Measurements from ENCODE around the gene VDAC1. TPM values are rescaled to one million over a fixed set of nuclear protein-coding genes. Genes with fewer than 3 reads are reported as not detected.
A peak's percentile ranks its signal among the peaks of the same experiment; 100 is the strongest.

Gene VDAC1
- total RNA-seq, 1 donor from 2014 or later = 515 TPM

DNA sequence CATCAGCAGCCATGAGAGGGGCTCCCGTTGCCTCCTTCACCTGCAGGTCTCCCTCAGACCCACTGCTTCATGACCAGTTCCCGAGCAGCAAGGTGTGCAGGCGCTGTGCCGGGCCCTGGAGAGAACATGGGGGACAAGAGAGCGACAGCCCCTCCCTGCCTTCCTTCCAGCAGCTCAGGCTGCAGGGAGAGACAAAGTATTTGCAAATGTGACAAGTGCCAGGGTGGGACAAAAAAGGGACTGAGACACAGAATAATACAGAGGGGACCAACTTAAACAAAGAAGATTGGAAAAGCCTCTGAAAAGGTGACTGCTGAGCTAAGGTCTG, 22.5 kb upstream of the VDAC1 start:
- no peak for ATAC-seq
- intact Hi-C loops (cut with micrococcal nuclease) = no loop called here
- no peak for DNase-seq

DNA sequence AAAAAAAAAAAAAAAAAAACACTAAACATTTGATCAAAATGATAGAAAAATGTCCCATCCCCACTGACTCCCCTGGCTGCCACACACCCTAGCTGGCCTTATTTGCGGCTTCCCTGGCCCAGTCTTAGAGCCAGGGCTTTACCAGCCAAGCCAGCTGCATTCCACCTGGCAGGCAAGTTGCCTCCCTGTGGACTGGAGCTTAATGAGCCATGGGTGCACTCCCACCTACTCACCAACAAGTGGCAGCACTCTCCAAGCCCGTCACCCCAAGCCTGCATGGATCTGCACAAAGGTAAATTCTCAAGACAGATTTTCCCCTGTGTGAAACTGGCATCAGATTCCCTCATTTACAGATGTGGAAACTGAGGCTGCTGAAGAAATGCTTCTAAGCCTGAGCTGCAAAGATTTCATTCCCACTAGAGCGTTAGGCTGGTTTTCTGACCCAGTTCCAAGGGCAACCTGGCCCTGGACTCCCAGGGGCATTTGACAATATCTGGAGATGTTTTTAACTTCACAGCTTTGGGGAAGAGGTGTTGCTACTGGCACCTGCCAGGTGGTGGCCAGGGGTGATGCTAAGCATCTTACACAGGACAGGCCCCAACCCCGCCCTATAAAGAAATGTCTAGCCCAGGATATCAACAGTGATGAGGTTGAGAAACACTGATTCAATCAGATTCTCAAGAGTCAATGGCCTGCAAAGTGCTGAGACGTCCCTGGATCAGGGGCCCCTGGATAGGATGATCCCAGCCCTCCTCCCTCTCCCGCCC, 21.9 kb upstream of the VDAC1 start:
- peak; percentile 52 for DNase-seq
- peak; percentile 63 for ATAC-seq
- intact Hi-C loops (cut with micrococcal nuclease) = no loop called here

DNA sequence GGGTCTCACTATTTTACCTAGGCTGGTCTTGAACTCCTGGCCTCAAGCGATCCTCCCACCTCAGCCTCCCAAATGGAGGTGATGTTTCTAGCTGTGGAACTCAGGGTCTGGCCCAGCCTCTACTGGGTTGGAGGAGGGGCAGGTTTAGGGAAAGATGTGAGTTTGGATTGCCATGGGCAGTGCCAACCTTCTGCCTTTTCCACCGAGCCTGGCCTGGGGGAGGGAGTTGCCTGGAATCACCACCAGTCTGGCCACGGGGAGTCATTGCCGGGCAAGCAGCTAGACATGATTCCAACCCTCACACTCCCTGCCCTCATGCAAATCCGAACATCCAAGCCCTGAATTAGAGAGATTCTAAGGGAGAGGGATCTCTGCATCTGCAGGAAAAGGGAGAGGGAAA, 21.0 kb upstream of the VDAC1 start:
- no peak for ATAC-seq
- no peak for DNase-seq
- intact Hi-C loops (cut with micrococcal nuclease) = no loop called here

DNA sequence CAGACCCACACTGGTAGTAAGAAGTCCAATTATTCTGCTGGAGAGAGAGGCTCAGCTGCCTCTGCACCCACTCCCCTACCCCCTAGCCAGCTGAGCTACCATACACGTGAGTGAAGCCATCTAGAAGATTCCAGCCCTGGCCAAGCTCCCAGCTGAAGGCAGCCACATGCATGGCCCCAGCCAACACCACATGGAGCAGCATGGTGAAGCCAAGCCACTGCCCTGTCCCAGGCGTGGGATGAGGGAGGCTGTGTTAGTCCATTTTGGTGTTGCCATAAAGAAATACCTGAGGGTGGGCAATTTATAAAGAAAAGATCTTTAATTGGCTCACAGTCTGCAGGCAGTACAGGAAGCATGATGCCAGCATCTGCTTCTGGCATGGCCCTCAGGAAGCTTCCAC, 20.0 kb upstream of the VDAC1 start:
- DNase-seq = no peak
- ATAC-seq = no peak
- intact Hi-C loops (cut with micrococcal nuclease) = no loop called here

DNA sequence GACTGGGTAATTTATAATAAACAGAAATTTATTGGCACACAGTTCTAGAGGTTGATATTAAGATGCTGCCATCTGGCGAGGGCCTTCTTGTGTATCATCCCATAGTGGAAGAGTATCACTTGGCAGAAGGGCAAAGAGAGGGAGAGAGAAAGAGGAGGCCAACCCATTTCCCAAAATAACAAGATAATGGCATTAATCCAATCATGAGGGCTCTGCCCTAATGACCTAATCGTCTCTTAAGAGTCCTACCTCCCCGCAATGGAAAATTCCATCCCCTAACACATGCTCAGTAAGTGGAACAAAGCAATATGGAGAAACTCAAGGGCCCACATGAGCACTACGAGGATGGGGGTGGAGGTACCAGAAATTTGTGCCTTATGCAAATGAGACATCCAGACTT, 17.6 kb upstream of the VDAC1 start:
- ATAC-seq (peak; percentile 81), DNase-seq (no peak)
- intact Hi-C loops (cut with micrococcal nuclease) = no loop called here

DNA sequence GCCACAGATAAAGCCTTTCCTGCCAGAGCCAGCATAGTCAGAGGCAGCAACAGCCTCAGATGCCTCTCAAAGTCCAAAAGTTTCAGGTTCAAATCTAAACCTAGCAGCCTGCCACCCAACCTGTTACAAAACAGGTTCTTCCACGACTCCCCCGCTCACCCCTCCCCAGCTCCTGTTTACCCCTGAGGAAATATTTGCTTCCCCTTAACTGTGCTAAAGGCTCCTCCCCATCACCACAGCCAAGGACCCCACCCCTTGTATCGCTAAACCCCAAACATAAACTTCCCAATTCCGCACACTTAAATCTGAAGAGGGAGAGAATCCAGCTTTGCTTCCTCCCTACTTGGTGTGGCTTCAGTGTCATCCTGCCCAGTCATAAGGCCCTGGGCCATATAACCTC, 15.4 kb upstream of the VDAC1 start:
- intact Hi-C loops (cut with micrococcal nuclease) = no loop called here
- no peak for DNase-seq
- no peak for ATAC-seq

DNA sequence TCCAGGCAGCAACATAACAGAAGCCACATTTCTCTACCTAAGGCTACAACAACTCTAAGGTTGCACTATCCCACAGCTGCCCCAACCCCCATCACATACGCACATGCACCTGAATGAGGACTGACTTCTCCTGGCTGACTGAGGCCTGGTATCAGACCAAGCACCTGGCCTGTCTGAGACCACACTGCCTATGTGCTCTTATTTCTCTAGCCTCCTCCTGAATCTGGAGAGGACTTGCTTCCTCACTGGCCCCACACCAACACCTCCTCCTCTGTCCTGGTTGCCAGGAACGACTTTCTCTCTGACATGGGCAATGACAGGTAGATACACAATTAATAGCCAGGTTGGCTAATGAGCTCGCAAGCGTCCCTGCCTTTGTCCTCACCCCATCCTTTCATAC, 14.9 kb upstream of the VDAC1 start:
- intact Hi-C loops (cut with micrococcal nuclease) = no loop called here
- ATAC-seq (no peak), DNase-seq (no peak)

DNA sequence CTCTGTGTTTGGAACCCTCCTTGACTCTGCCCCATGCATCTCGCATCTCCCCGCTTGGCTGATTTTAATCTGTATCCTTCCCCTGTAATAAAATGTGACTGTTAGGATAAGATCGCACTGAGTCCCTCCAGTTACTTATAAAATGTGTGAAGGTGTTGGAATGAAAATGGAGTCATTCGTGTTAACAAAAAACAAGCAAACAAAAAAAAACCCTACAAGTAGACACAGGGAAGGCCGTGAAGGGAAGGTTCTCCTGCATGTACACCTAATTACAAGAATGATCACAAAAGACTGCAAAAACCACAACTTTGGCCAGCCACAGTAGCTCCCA, 14.2 kb upstream of the VDAC1 start:
- DNase-seq (no peak), ATAC-seq (no peak)
- intact Hi-C loops (cut with micrococcal nuclease) = no loop called here

DNA sequence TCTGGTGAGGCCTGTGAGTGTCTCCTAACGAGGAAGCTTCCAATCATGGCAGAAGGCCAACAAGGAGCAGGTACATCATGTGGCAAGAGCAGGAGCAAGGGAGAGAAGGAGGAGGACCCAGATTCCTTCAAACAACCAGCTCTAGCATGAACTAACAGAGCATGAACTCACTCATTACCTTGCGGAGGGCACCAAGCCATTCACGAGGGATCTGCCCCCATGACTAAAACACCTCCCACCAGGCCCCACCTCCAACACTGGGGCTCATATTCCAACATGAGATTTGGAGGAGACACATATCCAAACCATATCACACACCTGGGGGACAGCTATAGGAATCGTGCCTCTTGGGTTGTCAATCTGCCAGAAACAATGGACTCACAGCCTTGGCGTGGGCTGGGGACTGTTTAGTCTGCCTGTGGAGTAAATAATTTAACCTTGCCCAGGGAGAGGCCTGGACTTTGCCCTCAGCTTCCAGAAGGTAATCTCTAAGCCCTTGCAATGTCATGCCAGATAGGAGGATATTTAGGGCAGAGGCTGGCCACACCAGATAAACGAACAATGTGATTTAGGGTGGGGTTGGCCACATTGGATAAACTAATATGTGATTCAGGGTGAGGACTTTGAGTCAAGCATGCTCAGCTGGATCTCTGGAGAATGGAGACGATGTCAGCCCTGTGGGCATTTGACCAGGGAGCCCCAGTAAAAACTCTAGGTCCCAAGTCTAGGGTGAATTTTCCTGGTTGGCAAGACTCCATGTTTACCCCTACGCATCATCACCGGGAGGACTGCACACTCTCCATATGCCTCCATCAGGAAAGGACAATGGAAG, 13.6 kb upstream of the VDAC1 start:
- intact Hi-C loops (cut with micrococcal nuclease) = no loop called here
- peak; percentile 58 for ATAC-seq
- DNase-seq = no peak

DNA sequence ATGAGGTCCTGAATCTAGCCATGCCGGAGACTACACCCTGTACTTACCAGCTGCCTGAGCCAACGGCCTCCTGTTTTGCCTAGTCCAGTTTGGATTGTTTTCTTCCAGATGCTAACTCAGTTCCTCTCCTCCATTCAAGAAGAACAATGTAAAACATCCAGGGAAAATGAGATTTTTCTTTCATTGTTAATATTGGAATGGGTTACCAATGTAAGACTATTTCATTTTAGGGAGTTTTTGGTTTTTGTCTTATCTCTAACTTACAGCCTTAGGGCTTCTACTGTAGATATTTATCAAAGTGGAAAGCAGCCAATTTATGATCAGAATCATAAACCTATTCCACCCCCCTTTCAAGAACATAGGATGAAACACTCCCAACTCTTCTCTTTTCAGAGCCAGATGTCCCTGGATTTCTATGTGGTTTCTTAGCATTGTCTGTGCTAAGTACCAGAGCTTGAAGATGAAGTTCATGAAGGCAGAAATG, 3.5 kb upstream of the VDAC1 start:
- intact Hi-C loops (cut with micrococcal nuclease) = no loop called here
- DNase-seq (no peak), ATAC-seq (no peak)

DNA sequence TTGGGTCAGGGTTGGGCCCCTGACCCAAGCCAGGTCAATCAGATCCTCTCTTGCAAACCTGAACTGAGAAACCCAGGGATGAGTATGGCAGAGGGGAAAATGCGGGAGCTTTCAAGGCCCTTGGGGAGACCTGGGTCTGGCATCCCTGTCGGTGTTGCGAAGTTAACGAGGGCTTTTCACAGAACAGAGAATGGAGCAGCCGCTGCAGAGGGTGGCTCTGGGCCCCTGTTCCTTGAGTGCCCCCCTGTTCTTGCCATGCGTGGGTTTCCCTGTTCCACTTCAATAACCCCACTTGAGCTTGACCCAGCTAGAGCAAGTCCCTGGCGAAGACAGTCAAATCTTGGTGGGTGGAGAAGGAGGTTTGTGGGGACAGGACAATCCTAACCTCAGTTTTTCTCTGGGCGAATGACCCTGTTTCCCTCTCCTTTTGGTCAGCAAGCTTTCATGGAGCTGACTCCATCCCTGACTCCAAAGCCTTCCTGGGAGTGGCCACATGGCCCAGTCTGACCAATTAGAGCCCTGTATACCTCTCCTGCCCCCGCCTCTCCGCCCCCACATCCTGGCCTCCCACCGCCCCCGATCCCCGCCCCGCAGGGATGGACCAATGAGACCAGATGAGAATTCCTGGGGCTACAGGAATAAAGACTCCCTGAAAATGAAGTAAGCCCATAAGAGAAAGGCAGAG, 2.9 kb upstream of the VDAC1 start:
- DNase-seq = no peak
- intact Hi-C loops (cut with micrococcal nuclease) = no loop called here
- ATAC-seq = no peak

DNA sequence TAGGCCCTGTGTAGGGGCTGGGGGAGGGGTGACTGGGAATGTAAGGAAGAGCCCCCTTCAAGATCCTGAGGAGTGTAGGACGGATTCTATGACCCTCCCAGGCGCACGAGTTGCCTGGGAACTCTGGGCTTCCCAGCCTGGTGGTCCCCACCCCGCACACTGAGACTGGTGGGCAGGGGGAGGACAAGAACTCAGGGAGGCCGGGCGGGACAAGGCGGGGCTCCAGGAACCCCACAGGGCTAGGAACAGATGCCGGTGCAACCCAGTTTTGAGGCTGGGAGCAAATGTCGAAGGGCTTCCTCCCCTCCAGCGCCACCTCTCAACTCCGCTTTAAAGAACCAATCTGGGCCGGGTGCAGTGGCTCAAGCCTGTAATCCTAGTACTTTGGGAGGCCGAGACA, 1.3 kb upstream of the VDAC1 start:
- intact Hi-C loops (cut with micrococcal nuclease) = no loop called here
- DNase-seq = no peak

DNA sequence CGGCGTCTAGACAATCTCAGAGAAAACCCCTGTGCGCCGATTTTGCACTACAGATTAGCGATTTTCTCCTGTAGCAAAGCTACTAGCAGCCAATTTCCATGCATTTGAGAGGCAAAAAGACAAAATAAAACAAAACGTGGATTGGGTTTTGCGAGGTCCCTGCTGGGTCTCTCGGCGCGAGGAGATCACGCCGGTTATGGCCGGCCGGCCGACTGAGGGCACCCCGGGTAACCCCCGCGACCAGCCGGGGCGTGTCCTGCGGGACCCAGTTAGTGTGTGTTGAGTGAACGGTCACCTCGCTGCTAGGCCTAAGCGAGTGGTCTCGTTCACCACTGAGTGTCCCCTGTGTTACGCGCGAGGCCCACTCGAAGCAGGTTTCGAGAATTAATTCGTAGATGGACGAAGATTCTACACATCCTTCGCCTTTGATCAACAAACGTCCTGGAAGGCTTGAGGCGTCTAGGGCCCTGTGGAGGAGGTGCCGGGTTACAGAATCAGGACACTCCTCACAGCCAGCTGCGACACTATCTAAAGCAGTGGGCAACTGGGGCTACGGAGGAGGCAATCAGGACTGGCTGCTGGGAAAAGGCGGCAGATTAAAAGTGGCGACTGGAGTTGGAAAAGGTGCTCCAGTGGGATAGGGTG, 764 bp upstream of the VDAC1 start:
- intact Hi-C loops (cut with micrococcal nuclease) = no loop called here
- DNase-seq (peak; percentile 68), ATAC-seq (peak; percentile 44)

More for the DNA sequence above, 1.3 kb upstream of the VDAC1 start:
- no peak for ATAC-seq

DNA sequence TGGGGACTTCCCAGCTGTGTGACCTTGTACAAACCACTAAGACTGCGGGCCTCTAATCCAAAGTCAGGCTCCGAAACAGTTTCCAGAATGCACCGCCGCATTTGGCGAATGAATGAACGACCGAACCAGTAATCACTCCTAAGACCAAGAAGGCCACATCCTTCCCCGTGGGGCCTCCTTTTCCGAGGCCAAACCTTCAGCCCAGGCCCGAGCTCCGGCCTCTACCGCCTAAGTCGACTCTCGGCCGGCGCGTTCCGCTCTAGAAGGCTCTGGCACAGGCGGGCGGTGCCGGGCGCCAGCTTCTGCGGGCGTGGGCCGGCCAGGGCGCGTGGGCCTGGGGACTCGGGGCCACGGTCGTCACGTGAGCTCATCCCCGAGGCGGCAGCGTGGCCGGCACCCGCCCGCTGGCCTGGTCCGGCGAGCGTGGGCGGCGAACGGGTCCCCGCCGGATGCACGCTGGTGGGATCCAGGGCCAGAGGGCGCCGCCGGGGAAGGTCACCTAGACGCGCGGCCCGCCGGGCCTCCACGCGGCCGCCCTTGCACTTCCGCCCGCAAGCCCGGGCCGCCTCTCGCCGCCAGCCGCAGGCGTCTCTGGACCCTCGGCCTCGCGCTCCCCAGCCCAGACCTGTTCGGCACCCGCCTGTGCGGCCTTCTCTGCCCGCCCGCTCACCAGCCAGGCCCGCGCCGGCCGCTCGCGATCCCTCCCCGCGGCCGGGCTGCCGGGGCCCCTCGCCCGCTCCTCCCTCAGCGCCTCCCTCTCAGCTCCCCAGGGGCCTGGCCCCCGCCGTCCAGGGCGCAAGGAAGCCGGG, 754 bp downstream of the VDAC1 start:
- DNase-seq = peak; percentile 79
- intact Hi-C loops (cut with micrococcal nuclease) = no loop called here
- ATAC-seq = peak; percentile 36

DNA sequence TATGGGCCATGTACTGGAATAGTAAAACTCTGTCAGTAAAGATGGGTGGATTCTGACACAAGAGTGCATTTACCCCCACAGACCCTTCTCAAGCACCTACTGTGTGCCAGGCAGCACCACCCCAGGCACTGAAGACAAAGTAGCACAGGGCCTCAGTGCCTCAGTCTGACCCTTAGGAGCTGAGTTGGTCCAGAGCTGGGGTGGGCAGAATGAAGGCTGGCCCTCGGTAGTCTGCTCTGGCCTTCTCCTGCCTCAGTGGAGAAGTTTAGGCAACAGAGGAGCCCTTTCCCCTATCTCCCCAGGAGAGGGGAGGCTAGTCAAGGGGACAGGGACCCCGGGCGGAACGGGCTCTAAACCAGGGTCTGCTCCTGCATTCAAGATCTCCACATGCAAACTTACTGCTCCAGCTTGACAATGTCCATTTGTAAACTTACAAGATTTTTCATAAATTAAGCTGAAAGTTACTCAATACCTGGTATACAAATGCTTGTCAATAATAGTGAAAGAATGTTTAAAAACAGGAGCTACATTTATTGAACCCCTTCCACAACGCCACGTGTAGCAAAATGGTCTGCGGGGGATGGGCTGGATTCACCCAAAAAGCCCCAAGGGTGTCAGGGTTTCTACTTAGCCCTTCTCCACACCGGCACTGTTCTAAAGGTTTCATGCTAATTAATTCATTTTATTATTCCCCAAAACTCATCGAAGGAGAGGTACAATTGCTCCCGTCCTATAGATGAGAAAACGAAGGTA, 1.5 kb downstream of the VDAC1 start:
- no peak for ATAC-seq
- DNase-seq = no peak
- intact Hi-C loops (cut with micrococcal nuclease) = no loop called here

DNA sequence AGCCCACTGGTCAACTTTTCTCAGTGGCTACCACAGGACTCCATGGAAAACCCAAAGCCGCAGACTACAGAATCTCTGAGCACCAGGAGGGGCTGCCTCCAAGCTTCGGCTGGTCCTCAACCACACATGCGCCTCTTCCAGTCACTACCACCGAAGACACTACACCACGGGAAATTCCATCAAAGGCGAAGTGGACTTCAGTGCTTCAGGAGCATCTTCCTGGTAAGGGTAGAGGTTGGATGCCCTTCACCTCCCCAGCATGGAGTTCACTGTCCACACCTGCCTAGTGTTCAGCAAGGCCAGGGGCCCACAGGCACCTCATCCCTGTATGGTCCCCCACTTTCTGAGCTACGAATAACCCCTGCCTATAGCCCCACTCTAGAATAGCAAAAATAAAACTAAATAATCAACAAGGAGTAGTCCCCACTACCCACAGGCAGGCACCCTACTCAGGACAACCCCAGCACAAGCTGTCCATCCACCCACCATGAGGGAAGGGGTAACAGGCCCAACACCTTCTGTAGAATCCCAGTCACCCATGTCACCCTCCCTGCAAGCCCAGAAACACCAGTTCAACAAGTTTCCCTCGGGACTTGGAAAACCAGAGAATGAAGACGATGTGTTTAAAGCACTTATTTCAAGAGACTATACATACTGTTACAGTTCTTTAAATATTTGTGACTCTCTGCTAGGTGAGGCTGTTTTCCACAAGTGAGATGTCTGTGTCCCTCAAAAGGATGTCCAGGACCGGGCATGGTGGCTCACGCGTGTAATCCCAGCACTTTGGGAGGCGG, 2.6 kb downstream of the VDAC1 start:
- intact Hi-C loops (cut with micrococcal nuclease) = no loop called here
- DNase-seq (no peak), ATAC-seq (no peak)

DNA sequence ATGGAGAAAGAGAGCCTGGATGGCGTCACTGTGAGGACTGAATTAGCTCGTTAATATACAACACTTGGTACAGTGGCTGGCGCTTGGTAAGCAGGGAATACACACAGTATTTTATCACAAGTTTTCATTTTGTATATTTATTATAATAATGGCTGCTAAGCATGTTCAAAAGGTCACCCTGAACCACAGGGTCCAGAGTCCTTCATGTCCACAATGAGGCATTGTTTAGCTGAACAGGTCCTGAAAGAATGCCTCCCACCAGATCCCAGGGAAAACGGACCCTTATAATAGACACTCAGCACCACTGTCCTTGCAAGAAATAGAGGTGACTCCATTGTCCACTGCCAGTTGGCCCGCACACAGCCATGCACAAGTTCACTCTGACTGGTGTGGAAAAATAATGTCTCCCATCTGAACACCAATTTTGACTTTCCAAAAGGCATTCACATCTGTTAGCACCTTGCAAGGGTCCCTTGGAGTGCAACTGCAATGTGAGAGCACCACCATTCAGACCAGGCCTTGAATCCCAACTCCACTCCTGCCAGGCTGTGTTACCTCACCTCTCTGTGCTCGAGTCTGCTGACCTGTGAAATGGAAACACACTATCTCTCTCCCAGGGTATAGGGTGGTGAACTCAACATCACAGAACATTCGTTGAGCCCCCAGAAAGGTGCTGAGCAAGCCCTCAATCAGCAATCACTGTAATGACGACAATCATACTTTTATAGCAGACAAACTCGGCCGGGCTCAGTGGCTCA, 3.9 kb downstream of the VDAC1 start:
- intact Hi-C loops (cut with micrococcal nuclease) = no loop called here
- DNase-seq (no peak), ATAC-seq (no peak)
